HG02943 (cell line): ENCODE measurements around the gene EBLN1.

Experiments
- ATAC-seq: cut with Tn5 transposase; IDR thresholded peaks from one replicate; pipeline ENCODE4 v1.9.1; 2021; ENCODE audit warnings: mild to moderate bottlenecking, low read depth, moderate library complexity; ENCODE audit not compliant: unreplicated experiment

EBLN1 gene

DNA sequence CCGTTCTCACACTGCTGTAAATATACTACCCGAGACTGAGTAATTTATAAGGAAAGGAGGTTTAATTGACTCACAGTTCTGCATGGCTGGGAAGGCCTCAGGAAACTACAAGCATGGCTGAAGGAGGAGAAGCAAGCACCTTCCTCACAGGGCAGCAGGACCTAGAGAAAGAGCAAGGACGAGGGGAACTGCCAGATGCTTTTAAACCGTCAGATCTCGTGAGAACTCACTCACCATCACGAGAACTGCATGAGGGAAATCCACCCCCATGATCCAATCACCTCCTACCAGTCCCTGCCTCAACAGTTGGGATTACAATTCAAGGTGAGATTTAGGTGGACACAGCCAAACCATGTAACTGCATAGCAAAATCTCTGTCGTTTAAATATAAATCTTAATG lies at the start of gene EBLN1:
EBLN1 (minus strand) TSS at position 174 of the 400 bp plus-strand sequence. CDS start 8,032 bp downstream, outside the sequence.
- no peak for ATAC-seq

- no peak for ATAC-seq
Measured at GRCh38 chr10:22265839-22266537, 48.2 kb upstream of the EBLN1 start.

- no peak for ATAC-seq
Measured at GRCh38 chr10:22263106-22263505, 45.3 kb upstream of the EBLN1 start.

- no peak for ATAC-seq
Measured at GRCh38 chr10:22259280-22259679, 41.5 kb upstream of the EBLN1 start.

DNA sequence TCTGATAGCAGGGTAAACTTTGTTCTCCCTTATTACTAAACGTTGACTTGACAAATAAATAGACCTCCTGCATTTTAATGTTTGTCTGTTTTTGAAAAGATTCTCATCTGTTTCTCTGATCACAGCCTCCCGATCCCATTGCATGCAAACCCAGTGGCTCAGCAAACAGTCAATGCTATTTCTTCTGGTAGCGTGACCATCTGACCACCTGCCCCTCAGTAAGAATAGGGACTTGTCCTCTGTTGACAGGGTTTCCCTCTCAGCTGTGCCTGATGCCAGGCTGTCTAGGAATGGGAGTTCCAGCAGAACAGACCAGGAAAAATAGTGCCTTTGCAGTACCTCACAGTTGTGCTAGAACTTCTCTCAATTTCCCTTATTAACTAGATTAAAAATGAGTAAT lies 40.7 kb upstream of the EBLN1 start:
- no peak for ATAC-seq

- no peak for ATAC-seq
Measured at GRCh38 chr10:22253580-22253882, 35.7 kb upstream of the EBLN1 start.

DNA sequence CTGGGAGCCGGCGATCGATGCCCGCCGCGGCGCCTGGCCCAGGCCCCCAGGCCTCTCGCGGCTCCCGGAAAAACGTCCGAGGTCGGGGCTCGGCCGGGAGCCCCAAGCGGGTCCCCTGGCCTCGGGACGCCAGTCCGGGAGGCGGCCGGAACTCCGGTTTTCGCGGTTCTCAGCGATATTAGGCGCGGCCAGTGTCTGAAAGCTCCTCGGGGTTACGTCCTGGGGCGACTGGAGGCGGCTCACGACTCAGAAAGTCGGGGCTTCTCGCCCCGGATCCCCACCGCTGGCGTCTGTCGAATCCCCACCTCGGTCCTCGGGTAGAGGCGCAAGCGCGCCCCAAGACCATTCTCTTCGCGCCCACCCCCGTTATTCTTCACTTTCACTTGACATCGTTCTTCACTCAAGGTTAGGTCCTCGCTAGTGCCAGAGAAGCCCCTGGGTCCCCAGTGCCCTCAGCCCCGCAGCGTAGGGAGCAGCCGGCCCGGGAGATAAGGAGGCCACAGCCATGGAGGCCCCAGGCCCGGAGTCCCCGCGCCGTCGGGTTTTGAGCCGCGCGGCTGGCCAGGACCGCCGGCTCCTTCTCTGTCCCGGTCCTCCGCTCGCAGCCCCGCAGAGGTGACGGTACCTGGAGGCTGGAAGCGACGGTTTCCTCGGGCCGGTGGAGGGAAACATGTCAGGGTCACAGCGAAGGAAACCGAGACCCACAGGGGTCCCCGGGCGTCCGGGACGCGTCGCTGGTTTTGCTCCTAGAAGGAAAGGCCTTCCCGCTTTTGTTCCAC lies 35.2 kb upstream of the EBLN1 start:
- peak; percentile 20 for ATAC-seq

- peak; percentile 50 for ATAC-seq
Measured at GRCh38 chr10:22252224-22252800, 34.5 kb upstream of the EBLN1 start.

- peak; percentile 36 for ATAC-seq
Measured at GRCh38 chr10:22251751-22252223, 34.0 kb upstream of the EBLN1 start.

DNA sequence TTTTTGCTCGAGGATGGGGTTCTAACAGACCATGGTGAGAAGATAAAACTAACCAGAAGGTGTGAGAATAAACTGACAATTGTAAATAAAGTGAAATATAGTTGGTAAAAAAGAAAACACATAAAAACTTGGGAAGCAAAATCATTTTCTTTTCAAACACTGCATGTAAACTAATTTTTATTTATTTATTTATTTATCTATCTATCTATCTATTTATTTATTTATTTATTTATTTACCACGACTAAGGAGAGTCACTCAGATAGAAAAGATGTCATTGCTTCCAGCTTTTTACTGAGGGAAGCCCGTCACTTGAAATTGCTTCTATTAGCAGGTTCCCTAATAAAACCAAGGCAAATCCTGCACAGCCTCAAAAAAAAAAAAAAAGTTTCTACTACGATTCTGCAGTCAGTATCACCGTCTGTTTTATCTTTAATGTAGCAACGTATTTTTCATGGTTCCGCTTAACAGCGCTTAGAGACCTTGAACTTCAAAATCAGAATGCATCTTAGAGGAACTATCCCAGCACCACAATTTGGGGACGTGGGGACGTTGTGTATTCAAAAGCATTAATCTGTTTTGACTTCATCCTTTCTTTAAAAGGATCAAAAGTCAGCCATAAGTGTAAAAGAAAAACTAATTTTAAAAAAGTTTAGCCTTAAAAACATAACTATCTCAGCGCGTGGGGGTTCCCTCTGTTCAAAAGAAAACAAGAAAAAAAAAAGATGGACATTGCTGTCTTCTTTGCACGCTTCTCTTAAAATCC lies 33.3 kb upstream of the EBLN1 start:
- no peak for ATAC-seq

DNA sequence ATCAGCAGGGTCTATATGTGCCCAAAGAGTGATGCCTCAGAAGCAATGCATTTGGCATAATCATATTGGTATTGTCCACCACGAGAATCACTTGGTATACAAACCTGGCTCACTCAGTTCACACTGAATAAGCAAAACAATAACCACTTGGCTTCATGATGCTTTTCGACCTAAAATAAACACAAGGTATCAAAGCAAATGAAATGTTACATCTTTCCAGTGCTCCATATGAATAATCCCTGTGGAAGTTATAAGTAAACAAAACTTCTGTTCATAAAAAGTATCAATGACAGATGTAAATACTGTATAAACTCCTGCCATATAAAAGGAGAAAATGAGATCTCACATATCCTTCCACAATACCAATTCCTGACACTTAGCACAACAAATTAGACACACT lies 29.8 kb upstream of the EBLN1 start:
- ATAC-seq, result no peak

DNA sequence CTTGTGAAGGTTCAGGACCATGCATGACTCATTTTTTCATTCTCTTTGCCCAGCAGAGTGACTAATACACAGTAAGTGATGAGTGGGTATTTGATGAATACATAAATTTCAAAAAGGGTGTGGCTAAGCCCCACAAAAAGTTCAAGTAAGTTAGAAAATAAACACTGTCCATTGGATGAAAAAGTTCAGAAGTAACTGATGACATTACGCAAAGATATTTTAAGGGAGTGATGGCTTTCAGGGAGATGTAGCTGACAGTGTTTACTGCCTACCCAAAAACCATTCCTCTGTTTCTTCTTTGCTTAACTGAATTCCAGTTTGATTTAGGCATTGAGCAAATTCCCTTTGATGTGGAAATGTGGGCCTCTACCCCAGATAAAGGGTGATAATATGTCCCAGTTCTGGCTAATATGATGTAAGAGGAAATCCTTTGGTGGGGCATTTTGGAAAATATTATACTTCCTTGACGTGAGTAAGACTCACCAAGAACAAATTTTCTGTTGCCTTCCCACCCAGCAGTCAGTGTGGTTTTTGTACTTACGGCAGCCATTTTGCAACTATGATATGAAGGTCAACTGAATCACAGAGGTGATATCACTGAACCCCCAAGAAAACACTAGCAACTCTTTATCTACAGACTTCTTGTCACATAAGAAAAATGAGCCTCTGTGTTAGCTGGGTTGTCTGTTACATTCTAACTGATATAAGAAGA lies 29.0 kb upstream of the EBLN1 start:
- ATAC-seq, result no peak

DNA sequence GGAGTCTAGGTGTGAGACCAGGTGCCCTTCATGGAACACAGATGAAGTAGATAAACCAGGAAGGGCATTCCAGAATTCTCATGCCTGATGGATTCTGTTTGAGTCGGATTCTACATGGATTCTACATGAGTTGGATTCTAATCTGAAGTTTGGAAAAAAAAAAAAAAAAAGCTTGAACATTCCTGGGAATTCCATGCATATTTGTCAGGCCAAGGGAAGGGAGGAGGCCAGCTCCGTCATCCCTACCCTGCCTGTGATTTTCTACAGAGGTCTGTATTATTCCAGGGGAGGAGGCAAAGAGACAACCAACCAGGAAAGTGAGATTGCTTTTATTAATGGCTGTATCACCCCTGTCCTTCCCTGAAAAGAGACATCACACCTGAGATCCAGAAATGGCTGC lies 27.8 kb upstream of the EBLN1 start:
- no peak for ATAC-seq

DNA sequence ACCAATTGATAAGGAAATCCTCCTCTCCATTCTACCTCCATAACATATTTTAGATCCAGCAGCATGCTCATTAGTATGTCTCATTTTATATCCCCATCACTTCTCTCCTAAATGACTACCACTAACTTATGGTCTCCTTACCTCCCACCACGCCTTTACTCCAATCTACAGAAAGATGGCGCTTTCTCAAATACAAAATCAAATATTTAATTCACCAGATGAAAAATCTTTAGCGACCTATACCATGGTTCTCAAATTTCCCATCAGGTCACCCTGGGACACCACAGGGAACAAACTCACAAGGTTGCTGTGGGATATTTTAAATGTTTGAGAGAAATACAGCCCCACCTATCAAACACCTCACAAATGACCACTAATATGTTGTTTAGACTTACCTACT lies 27.0 kb upstream of the EBLN1 start:
- ATAC-seq, result no peak

GRCh38 chr10:22244001-22244400 lies 26.2 kb upstream of the EBLN1 start:
- no peak for ATAC-seq

DNA sequence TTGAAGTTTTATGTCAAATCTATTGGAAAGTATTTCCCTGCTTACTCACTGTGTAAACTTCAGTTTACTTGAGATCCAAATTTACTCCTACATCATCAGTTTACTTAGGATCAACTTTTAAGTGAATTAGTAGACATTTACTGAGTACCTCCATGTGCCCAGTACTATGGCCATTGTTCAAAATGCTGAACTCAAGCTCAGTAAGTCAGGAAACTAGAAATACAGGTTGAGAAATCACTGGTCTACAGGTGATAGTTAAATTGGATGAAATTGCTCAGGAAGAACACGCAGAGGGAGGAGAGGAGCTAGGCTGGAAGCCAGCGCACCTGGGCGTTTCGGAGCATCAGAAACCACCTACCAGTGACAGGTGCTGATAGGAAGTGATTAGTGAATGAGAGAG lies 25.5 kb upstream of the EBLN1 start:
- no peak for ATAC-seq

DNA sequence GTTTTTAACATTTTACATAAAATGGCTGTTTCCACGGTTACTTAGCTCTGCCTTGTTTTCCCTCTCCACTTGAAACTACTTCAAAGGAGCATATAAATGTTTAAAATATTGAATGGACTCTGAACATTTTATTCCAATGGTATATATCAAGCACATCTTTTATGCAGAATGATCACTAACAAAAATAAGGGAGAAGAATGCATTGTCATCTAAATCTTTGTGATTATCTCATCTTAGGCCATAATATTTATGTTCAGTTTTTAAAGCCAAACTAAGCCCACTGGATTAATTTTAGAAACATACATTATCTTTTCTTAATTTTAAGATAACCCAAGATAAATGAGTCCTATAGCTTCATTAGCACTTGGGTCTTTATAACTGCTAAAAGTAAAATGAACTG lies 13.4 kb upstream of the EBLN1 start:
- ATAC-seq, result no peak

DNA sequence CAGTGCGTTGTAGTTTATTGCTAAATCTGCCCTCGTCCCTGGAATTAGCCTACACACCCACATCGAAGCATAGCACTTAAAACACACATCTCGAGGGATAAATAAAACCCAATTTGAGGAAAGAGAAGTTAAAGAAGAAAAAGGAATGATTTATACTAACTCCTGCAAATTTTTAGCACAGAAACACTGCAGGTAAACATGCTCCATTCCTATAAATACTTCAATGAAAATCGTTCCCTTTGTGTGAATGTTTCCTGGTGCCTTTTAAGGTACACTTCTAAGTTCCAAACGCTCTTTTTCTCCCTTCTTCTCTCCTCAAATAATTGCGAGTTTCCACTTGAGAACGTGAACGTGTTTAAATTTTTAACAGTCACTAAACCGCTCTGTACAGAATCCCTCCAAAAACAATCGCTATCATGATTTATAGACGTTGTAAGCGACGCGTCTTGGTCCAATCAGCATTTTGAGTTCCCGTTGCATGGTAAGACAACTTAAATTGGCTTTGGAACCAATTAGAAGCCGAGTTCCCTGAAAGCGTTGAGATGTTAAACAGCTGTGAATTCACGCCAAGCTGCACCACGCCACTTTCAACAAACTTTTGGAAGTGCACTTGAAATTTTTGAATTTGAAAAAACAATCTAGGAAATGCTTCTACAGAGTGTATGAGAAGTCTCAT lies 12.5 kb upstream of the EBLN1 start:
- no peak for ATAC-seq

DNA sequence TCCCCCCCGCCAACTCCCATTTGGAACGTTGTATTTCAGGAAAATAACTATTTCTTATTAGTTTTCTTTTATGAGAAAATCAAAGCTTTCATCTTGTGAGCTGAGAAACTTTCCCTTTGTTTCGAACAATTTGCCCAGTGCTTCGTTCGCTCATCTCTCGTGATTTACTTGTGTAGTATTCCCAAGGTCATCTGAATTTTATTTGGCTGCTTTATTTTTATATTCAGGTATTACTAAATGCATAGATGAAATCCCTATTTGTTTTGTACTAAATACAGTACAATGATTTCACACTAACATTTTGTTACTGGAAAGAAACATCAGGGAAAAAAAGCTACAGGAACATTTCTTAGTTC lies 12.0 kb upstream of the EBLN1 start:
- ATAC-seq, result no peak
